Upper lobe of right lung (tissue), 1 donor: ENCODE data around the gene PCDHA5. TPM values are rescaled to one million over a fixed set of nuclear protein-coding genes. Genes with fewer than 3 reads are reported as not detected.
"Not testable (repeated sequence)": the region's sequence is repeated elsewhere in the genome, so short reads cannot be mapped to it uniquely, and the experiment has no call there.

Experiments
- ATAC-seq: fragments of 200-7000 bp; cut with Tn5 transposase; one replicate; pipeline ENCODE4 v1.9.1; 2020; ENCODE audit warnings: mild to moderate bottlenecking, moderate library complexity
- DNase-seq: peaks from one replicate; pipeline ENCODE4 v3.0.0-alpha.2; 2020
- H3K27ac ChIP-seq: fragments of 200-600 bp; one replicate; pipeline ENCODE4 v1.8.0; 2022
- H3K27me3 ChIP-seq: fragments of 200-600 bp; one replicate; pipeline ENCODE4 v1.8.0; 2022; ENCODE audit warnings: mild to moderate bottlenecking
- H3K36me3 ChIP-seq: fragments of 200-600 bp; one replicate; pipeline ENCODE4 v1.8.0; 2022
- H3K4me1 ChIP-seq: fragments of 200-600 bp; one replicate; pipeline ENCODE4 v1.8.0; 2022
- H3K4me3 ChIP-seq: fragments of 200-600 bp; one replicate; pipeline ENCODE4 v1.8.0; 2022; ENCODE audit warnings: mild to moderate bottlenecking
- H3K9me3 ChIP-seq: fragments of 200-600 bp; one replicate; pipeline ENCODE4 v1.8.0; 2022
- intact Hi-C: fragments of 100-400 bp; cut with DNase I; formaldehyde crosslinking; loops from one replicate; pipeline ENCODE4 v1.11.0; 2022
- total RNA-seq: library from RNA; stranded (reverse); fragmentation: NEBNext Ultra II Directional; extraction: Animal tissue kit (Norgen Biotek cat#: 25700); gene quantifications from one replicate; pipeline ENCODE4 v1.2.1, GENCODE V29; 2021
- TF ChIP-seq, protein P1 (sequence below): fragments of 200-600 bp; IDR thresholded peaks from one replicate; pipeline ENCODE4 v1.8.0; 2022; ENCODE audit warnings: antibody characterized with exemption
- donor health status: DM: no; HTN: yes; CAD: no; lungs with severe emphysema.

PCDHA5 gene
- total RNA-seq, 1 donor from 2014 or later, result 0.43 TPM

DNA sequence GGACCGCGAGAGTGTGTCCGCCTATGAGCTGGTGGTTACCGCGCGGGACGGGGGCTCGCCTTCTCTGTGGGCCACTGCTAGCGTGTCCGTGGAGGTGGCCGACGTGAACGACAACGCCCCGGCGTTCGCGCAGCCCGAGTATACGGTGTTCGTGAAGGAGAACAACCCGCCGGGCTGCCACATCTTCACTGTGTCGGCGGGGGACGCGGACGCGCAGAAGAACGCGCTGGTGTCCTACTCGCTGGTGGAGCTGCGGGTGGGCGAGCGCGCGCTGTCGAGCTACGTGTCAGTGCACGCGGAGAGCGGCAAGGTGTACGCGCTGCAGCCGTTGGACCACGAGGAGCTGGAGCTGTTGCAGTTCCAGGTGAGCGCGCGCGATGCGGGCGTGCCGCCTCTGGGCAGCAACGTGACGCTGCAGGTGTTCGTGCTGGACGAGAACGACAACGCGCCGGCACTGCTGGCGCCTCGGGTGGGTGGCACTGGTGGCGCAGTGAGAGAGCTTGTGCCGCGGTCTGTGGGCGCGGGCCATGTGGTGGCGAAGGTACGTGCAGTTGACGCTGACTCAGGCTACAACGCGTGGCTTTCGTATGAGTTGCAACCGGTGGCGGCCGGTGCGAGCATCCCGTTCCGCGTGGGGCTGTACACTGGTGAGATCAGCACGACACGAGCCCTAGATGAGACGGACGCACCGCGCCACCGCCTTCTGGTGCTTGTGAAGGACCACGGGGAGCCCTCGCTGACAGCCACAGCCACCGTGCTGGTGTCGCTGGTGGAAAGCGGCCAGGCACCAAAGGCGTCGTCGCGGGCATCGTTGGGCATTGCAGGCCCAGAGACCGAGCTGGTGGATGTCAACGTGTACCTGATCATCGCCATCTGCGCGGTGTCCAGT is 14.5 kb downstream of the PCDHA5 start:
- intact Hi-C loops, result no loop called here
- no peak for ATAC-seq
- Histone ChIP-seq H3K9me3 (no peaks in the 10 kb centered on the region), H3K4me3 (no peak overlapping the region), H3K27me3 (peaks cover 20% of the 10 kb centered on the region), H3K36me3 (no peaks in the 10 kb centered on the region), H3K4me1 (no peaks in the 10 kb centered on the region), H3K27ac (no peak overlapping the region)
- DNase-seq, result no peak
- TF ChIP-seq, protein P1, sequence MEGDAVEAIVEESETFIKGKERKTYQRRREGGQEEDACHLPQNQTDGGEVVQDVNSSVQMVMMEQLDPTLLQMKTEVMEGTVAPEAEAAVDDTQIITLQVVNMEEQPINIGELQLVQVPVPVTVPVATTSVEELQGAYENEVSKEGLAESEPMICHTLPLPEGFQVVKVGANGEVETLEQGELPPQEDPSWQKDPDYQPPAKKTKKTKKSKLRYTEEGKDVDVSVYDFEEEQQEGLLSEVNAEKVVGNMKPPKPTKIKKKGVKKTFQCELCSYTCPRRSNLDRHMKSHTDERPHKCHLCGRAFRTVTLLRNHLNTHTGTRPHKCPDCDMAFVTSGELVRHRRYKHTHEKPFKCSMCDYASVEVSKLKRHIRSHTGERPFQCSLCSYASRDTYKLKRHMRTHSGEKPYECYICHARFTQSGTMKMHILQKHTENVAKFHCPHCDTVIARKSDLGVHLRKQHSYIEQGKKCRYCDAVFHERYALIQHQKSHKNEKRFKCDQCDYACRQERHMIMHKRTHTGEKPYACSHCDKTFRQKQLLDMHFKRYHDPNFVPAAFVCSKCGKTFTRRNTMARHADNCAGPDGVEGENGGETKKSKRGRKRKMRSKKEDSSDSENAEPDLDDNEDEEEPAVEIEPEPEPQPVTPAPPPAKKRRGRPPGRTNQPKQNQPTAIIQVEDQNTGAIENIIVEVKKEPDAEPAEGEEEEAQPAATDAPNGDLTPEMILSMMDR, result no peak

GRCh38 chr5:140840978-140841962 is 19.9 kb downstream of the PCDHA5 start, which contains the start of gene PCDHA8:
Gene PCDHA8 (plus strand): TSS chr5:140841187. CDS start chr5:140841322, 135 bp downstream.
- Histone ChIP-seq H3K36me3 (no peaks in the 10 kb centered on the region), H3K27ac (no peak within 1 kb of the TSS), H3K4me1 (no peaks in the 10 kb centered on the region), H3K9me3 (no peaks in the 10 kb centered on the region), H3K4me3 (no peak within 1 kb of the TSS), H3K27me3 (peaks cover 18% of the 10 kb centered on the region)
- no peak for DNase-seq
- intact Hi-C loops, result no loop called here
- no peak for ATAC-seq
- TF ChIP-seq, protein P1, result no peak

- Histone ChIP-seq H3K36me3 (no peaks in the 10 kb centered on the region), H3K4me3 (no peak overlapping the region), H3K27me3 (peaks cover 36% of the 10 kb centered on the region), H3K9me3 (no peaks in the 10 kb centered on the region), H3K4me1 (no peaks in the 10 kb centered on the region), H3K27ac (no peak overlapping the region)
- DNase-seq (no peak), ATAC-seq (no peak)
- TF ChIP-seq, protein P1, result no peak
- intact Hi-C loops, result no loop called here
Measured at GRCh38 chr5:140842798-140843733, 21.7 kb downstream of the PCDHA5 start.

- intact Hi-C loops, H3K4me3 ChIP-seq, H3K36me3 ChIP-seq, DNase-seq, H3K27ac ChIP-seq, H3K4me1 ChIP-seq, ATAC-seq, H3K9me3 ChIP-seq: not testable (repeated sequence)
- peaks cover 21% of the 10 kb centered on the region for H3K27me3 ChIP-seq
Measured at GRCh38 chr5:140848139-140849102, 27.0 kb downstream of the PCDHA5 start, which contains the start of gene PCDHA9. Gene PCDHA9 (plus strand): TSS chr5:140848382. CDS start chr5:140848496, 114 bp downstream.

- ATAC-seq, H3K9me3 ChIP-seq, intact Hi-C loops, H3K36me3 ChIP-seq, DNase-seq, H3K4me3 ChIP-seq, H3K27ac ChIP-seq, H3K4me1 ChIP-seq: not testable (repeated sequence)
- H3K27me3 ChIP-seq, result peaks cover 28% of the 10 kb centered on the region
Measured at GRCh38 chr5:140849831-140850634, 28.6 kb downstream of the PCDHA5 start.
